HG02885 (cell line): ENCODE results near the gene IKZF2.

Experiments used
- ATAC-seq: cut with Tn5 transposase; IDR thresholded peaks from one replicate; pipeline ENCODE4 v1.9.1; 2021; ENCODE audit warnings: mild to moderate bottlenecking; ENCODE audit not compliant: unreplicated experiment, poor library complexity

Gene IKZF2

DNA sequence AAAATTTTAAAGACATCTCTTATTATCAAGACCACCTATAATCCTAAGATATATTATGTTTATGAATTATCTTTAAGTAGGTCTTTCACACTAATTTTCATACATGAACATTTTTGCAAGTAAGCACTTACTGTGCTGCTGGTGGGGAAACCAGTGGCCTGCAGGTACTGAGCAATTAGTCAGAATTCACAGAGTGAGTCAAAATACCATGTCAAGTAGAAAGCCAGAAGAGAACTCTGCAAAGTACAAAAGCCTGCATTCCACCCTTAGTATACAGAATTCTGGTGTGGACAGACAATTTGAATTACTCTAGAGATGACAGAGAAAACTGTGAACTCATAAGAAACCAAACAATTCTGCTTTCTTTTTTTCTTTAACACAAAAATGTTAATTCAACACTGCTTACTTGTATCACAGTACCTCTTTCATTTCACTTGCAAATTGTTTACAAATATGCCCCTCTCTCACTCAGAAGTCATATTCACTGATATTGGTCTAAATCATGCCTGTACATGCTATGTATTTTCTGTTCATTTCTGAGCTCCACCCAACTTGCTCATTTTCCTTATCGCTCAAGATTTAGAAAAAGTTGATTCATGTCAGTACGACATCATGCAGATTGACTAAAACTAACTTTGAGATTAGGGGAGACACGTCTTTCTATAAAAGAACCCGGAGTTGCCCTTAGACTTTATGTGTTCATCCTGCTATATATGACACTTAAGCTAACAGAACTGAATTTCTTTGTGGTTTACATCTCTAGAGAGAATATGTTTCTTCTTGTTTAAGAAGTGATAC is 182.9 kb downstream of the IKZF2 start:
- ATAC-seq = peak; percentile 81

DNA sequence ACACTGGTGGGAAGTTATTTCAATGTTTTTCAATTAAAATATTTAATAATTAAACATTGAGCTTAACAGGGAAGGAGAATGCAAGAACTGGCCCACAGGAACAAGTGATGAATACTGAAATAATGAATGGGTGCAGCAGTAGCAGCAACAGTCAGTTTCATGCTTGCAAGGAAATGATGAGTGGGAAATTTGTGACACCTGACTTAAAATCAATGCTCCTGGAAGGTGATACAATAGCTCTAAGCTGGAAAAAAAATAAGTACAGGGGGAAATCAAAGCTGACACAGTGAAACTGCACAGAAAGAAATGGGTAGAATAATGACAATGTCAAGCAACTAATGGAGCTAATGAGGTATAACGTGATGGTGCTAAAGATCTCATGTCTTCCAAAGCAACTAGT is 184.5 kb downstream of the IKZF2 start:
- no peak for ATAC-seq

DNA sequence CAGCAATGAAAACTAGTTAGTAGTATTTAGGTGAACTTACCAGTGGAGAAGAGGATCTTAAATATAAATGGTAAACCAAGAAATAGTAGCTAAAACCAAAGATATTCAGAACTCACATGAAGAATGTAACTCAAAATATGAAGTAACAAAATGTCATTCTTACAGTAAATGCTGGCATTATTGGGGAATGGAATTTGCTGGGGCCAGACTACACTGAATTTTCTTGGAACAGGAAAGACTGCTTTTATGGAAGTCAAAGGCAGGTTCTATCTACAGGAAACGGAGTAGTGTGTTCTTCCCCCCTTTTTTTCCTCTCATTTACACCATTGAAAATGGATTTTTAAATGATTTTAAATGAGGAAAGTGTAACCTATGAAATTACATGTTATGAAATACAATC is 188.7 kb downstream of the IKZF2 start:
- no peak for ATAC-seq

DNA sequence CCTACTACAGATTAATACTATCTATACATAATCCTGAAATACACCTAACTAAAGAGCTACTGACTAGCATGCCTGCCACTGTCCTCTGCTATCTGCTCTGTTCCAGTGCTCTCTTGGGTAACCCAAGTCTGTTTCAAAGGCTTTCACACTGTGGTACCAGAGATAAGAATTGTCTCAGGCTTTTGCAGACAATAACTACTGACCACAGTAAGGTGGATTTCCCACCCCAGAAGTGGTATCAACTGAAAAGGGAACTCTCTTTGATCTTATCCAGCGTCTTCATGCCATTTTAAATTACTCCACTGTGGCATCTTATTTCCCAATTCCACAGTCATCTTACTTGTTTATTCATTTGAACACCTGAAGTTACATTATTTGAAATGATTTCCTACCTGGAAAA is 190.2 kb downstream of the IKZF2 start:
- no peak for ATAC-seq

DNA sequence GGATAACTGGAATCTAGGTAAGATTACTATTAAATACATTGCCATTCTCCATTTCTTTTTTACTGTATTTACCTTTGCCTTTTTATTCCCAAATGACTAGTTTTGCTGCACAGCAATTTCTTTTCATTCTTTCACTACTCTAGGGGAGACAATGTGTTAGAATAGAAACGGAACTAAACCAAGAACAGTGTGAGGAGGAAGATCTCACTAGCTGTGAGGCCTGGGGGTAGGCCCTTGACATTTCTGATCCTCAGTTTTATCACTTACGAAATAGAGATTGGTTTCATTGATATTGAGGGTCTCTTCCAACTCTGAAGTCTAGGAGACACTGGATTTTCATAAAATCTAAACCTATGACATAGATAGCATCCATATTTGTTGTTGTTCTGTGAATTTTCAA is 191.1 kb downstream of the IKZF2 start:
- ATAC-seq = no peak

DNA sequence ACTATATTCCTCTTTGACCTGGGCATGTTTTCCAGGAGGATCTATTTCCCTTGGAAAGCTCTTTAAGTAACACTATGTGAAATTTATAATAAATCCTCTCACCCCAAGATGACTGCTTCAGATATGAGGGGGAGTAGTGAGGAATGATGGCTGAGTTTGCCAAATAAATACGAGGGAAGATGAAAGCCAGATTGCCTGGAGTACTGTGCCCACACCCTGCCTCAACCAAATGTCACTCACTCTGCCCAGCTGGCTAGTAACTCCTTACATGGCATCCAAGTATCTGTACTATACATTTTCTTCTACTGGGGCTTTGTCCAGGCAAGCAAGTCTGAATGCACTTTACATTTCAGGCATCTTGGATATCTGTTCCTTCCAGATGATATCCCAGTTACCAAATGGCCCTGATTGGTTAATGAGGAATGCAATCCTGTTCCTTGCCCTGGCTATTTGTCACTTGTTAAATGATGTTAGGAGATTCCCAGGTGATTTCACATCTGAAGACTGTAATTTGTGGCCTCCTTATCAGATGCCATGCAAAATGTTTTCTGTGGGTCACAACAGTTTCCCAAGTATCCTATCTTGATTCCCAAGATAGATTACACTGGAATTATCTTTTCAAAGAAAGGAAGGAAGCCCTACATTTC is 191.8 kb downstream of the IKZF2 start:
- ATAC-seq = no peak

DNA sequence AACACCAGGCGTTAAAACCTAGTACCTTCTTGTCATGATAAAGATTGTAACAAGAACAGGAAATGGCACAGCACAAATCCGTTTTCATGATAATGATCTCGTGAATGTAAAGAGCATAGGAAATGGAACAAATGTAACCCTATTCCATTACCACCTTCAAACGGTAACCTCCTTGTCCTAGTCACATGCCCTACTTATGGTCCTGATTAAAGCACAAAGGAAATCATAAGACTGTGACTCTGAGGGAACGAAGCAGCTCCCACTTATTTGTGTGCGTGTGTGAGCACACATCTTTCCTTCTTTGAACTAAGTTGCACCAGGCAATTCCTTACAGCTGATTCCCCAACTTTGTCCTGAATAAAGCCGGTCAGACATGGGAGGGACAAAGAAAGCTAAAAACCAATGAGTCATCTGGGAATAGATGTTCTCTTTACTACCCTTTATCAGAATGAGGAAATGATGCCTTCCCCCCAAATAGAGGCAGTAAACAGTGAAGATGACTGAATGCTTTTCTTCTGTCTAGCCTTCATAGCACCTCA is 192.6 kb downstream of the IKZF2 start:
- no peak for ATAC-seq

DNA sequence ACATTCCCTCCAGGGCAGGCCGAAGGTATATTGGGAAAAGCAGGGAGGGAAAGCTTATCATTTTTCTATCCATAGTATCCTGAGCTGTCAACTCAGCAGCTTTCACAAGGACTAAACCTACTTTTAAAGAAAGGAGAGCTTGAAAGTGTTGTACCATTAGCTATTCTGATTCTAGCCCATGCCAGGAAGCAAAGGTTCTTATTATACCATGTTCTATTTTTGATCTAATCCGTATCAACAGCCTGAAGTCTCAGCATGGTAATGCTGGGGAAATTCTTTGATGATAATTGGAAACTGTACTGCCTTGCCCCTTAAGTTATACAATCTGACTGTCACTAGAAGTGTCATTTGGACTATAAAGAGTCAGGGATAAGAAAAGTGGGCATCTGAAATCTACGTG is 193.3 kb downstream of the IKZF2 start:
- no peak for ATAC-seq

DNA sequence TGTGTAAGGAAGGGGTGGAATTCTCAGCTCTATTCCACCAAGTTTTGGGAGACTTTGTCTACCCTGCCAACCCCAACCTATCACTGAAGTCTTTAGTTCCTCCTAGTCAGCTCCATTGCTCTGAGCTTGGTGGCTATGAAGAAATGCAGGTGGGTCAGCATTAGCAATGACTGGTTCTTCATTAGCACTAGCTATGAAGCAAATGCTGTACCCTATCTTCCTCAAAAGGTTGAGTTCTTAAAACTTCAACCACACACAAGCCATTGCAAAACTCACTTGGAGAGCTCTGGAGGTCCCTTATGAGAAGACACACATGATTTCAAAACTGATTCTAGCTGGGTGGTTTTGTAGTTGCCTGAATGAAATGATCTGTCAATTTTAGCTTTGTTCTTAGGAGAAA is 193.8 kb downstream of the IKZF2 start:
- ATAC-seq = no peak

DNA sequence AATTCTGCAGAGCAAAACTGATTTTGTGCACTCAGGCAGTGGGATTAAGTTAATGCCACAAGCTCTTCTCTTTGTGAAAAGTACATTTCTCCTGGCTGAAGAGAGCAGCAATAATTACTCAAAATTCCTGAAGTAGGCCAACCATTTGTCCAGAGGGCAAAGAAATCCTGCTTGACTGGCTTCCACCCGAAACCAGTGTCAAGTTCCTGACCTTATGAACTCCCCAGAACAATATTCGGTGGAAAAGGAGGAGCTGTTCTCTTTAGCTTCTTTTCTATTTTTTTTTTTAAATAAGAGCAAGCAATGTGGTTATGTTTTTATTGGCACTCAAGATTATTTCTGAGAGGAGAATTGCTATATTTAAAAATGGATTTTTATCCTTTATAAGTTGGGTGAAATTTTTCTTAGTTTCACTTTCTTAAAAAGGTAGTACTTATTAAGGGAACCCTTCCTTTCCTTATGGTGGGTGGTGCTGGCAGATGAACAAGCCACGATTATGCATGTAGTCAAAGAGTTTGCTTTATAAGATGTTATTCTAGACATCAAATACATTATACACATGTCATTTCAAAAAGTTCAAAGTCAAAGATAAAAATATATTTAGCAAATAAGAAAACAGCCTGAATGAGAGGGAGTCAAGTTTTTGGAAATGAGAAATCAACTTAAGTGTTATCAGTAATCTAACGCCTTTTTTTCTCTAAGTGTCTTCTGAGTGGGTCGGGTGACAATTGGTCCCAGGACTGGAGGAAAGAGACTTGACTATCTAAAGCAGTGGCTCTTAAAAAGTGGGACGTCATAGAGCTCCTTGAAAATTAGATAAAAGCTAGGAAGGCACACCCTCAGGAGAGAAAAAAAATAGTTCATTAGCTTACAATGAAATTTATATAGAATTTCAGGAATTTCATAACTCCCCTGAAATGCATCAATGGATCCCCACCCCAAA is 194.5 kb downstream of the IKZF2 start:
- no peak for ATAC-seq

DNA sequence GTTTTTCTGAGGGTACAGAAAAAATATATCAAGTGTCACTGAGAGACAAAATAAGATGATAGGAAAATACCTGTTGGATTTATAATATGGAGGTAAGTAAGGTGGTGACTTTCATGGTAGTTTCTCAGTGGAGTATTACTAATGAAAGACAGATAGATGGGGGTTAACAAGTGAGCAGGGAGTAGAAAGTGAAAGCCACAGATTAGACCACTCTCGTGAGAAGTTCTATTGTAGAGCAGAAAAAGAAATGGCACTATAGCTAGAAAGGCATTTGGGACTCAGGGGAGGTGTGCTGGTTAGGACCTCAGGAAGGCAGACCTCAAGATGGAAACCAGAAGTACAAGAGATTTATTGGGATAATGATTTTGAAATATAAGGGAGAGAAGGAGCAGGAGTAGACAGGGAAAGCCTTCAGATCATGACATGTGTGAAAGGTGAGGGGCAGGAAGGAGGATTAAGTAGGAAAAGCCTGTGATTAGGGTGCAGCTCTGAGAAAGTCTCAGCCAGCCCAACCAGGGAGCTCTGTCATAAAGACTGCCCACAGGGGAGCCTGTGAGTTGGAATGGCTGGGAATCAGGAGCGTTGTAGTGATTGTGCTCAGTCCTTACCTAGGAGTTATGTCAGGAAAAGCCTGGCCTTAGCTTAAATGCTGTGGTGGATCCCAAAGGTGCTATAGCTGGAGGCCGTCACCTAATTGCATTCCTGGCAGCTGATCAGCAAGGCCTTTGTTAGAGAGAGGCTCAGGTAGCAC is 198.1 kb downstream of the IKZF2 start:
- ATAC-seq = peak; percentile 92

DNA sequence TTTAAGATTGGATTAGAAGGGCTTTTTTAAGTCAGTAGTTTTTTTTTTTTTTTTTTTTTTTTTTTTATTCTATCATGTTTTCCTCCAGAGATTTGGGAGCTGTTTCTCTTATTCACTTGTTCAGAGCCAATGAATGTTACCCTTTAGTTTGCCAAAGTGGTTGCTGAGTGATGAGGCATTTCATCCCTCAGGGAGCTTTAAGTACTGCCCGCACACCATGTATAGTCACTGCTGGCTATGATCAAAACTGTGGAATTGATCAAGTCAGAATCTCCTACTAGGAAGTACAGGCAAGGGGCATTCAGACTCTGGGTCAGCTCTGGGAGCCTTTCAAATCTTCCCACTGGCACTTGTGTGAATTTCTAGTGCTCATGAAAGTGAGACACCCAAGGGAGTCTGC is 201.6 kb downstream of the IKZF2 start:
- no peak for ATAC-seq
